ENCODE data around the gene FHOD3.

- no peak for TF ChIP-seq CTCF (IDR thresholded peaks at IDR 0.05)
- no peak for TF ChIP-seq EZH2 (IDR thresholded peaks at IDR 0.05; ENCODE audit: borderline replicate concordance, insufficient read depth, low read depth, low read length, poor library complexity, severe bottlenecking)
These were observed 85.3 kb downstream of the FHOD3 start for GRCh38 chr18:36382854-36383253.

All from B cell (primary cell).